GM19463 (cell line): Measurements from ENCODE around the gene PSMA3.
A peak's percentile ranks its signal among the peaks of the same experiment; 100 is the strongest.

Source experiments
- ATAC-seq: cut with Tn5 transposase; IDR thresholded peaks from one replicate; pipeline ENCODE4 v1.9.1; 2021; ENCODE audit warnings: mild to moderate bottlenecking, moderate library complexity; ENCODE audit not compliant: unreplicated experiment

The PSMA3 gene

GRCh38 chr14:58298477-58299400 lies 54.1 kb downstream of the PSMA3 start, which contains the start of gene ARID4A:
Gene ARID4A (plus strand): TSS chr14:58298555. CDS start chr14:58299855, 1,300 bp downstream.
- ATAC-seq, result peak; percentile 10

- no peak for ATAC-seq
Measured at GRCh38 chr14:58299401-58300330, 55.0 kb downstream of the PSMA3 start.

- ATAC-seq, result no peak
Measured at GRCh38 chr14:58301416-58301815, 56.8 kb downstream of the PSMA3 start.

GRCh38 chr14:58305730-58306129 lies 61.1 kb downstream of the PSMA3 start:
- no peak for ATAC-seq

- ATAC-seq, result no peak
Measured at GRCh38 chr14:58307597-58308316, 63.1 kb downstream of the PSMA3 start.

- ATAC-seq, result no peak
Measured at GRCh38 chr14:58309086-58309485, 64.4 kb downstream of the PSMA3 start.

GRCh38 chr14:58313699-58314098 lies 69.1 kb downstream of the PSMA3 start:
- ATAC-seq, result no peak

- no peak for ATAC-seq
Measured at GRCh38 chr14:58315606-58316005, 71.0 kb downstream of the PSMA3 start.
